HG03432 (cell line): ENCODE data around the gene DNAH1.
"Not testable (repeated sequence)": the region's sequence is repeated elsewhere in the genome, so short reads cannot be mapped to it uniquely, and the experiment has no call there.

Experiments
- ATAC-seq: cut with Tn5 transposase; IDR thresholded peaks from one replicate; pipeline ENCODE4 v1.9.1; 2021; ENCODE audit warnings: mild to moderate bottlenecking, moderate library complexity; ENCODE audit not compliant: unreplicated experiment

DNAH1 gene

GRCh38 chr3:52331906-52332305, 15.8 kb downstream of the DNAH1 start:
- no peak for ATAC-seq

GRCh38 chr3:52333869-52334557, 17.9 kb downstream of the DNAH1 start:
- no peak for ATAC-seq

- not testable (repeated sequence) for ATAC-seq
These were observed 22.0 kb downstream of the DNAH1 start for GRCh38 chr3:52338131-52338530.

- no peak for ATAC-seq
These were observed 23.5 kb downstream of the DNAH1 start for GRCh38 chr3:52339612-52340011.

GRCh38 chr3:52341123-52341522, 25.0 kb downstream of the DNAH1 start:
- no peak for ATAC-seq

GRCh38 chr3:52343946-52344600, 28.0 kb downstream of the DNAH1 start:
- ATAC-seq: no peak

- no peak for ATAC-seq
These were observed 29.5 kb downstream of the DNAH1 start for GRCh38 chr3:52345521-52346109.

GRCh38 chr3:52346623-52347530, 30.8 kb downstream of the DNAH1 start:
- no peak for ATAC-seq

GRCh38 chr3:52347716-52348635, 31.9 kb downstream of the DNAH1 start:
- no peak for ATAC-seq

GRCh38 chr3:52349131-52349530, 33.0 kb downstream of the DNAH1 start:
- no peak for ATAC-seq

GRCh38 chr3:52349611-52350395, 33.7 kb downstream of the DNAH1 start:
- ATAC-seq: no peak

- no peak for ATAC-seq
These were observed 34.3 kb downstream of the DNAH1 start for GRCh38 chr3:52350416-52350815.

GRCh38 chr3:52350981-52351761, 35.1 kb downstream of the DNAH1 start:
- no peak for ATAC-seq

- no peak for ATAC-seq
These were observed 35.7 kb downstream of the DNAH1 start for GRCh38 chr3:52351762-52352368.

- ATAC-seq: no peak
These were observed 36.4 kb downstream of the DNAH1 start for GRCh38 chr3:52352566-52352965.

- ATAC-seq: no peak
These were observed 37.3 kb downstream of the DNAH1 start for GRCh38 chr3:52353291-52353855.

- ATAC-seq: no peak
These were observed 38.6 kb downstream of the DNAH1 start for GRCh38 chr3:52354676-52355075.

GRCh38 chr3:52355526-52355925, 39.4 kb downstream of the DNAH1 start:
- no peak for ATAC-seq
